SH-SY5Y (cell line): ENCODE data around the gene ZCCHC14.

Experiments used
- GATA2 ChIP-seq: IDR thresholded peaks from 2 replicates; pipeline ENCODE4 v1.6.1; 2011; ENCODE audit warnings: mild to moderate bottlenecking, low read depth, low read length
- GATA3 ChIP-seq: IDR thresholded peaks from 2 replicates; pipeline ENCODE4 v1.6.1; 2011; ENCODE audit warnings: low read depth, mild to moderate bottlenecking, low read length, moderate library complexity

The ZCCHC14 gene

DNA sequence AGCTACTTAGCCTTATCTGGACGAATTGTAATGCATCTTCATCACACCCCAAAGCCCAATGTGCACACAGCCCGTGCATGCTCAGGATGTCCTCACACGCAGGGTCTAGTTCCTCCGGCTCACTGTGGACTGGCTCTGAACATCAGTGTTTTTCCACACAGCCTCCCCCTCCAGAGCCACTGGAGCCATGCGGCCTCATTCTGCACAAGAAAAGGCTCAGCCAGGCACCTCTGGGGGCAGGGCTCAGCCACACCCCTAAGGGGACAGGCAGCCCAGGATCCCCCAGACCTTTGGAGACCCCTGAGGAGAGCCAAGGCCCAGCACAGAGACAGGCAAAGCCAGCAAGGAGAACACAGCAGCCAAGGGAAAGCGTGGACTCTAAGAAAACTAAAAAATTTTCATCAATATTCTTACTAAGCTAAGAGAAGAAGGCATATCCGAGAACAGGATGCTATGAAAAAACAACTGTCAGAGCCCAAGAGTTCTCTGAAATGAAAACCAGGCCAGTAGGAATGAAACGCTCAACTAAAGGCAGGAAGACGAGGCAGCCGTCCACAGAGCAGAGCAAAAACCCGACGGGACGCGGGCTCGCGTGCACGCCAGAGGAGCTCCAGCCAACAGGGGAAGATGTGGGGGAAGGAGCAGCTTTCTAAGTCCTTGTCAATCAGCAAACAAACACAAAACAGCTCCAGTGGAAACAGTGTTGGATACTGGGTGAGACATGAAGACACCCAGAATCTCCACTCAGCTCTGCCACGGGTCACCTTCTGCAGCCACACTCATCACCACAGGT is 66.2 kb downstream of the ZCCHC14 start:
- TF ChIP-seq GATA3, result no peak

DNA sequence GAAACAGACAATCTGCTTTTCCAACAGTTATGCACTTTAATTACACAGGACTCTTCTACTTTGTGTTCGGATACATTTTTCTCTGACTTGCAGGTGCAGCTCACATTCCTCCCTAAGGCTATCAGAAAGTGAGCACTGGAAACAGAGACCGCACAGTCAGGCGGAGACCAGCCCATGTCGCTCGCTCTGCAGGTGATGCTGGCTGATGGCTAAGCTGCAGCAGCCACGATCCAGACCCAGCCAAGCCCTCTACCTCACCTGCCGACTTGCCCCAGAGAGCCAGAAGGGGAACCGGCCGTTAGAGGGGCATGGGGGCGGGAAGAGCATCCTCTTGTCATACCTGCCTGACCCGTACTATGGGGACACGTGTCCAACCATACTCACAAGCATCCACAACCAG is 66.9 kb downstream of the ZCCHC14 start:
- no peak for TF ChIP-seq GATA3
- no peak for TF ChIP-seq GATA2

DNA sequence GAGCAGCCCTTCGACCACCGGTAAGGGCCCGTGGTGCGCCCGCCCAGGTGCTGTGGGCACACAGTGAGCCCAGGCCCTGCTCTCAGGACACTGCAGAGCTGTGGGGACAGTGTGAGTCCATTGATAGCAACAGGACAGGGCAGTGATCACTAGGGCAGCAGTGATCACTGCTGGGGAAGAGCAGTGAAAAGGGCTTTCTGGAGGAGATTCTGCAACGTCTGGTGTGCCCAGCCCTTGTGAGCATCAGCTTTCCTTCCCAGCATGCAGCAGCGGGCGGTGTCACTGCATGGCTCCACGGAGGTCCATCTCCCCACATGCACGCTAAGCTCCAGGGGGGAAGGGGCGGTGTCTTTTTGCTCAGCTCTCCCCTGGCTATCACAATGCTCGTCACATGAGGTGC is 68.6 kb downstream of the ZCCHC14 start:
- TF ChIP-seq GATA2 (no peak), GATA3 (no peak)

DNA sequence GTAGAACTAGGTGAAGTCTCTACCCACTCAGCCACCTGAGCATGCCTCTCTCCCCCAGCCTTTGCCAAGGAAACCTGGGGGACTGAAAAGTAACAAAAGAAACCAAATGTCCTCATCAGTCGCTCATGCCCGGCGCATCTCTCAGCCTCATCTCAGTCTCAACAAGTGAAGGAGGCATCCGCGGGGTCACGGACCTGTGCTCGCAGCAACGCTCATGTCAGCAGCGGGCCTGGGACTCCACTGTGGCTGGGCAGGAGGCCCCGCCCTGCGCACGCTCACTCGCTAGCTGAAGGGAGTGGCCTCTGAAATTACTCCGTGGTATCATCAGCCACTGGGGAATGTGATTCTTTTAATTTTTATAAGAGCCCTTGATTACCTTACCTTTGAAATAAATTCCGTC is 69.4 kb downstream of the ZCCHC14 start:
- TF ChIP-seq GATA3 (no peak), GATA2 (no peak)

DNA sequence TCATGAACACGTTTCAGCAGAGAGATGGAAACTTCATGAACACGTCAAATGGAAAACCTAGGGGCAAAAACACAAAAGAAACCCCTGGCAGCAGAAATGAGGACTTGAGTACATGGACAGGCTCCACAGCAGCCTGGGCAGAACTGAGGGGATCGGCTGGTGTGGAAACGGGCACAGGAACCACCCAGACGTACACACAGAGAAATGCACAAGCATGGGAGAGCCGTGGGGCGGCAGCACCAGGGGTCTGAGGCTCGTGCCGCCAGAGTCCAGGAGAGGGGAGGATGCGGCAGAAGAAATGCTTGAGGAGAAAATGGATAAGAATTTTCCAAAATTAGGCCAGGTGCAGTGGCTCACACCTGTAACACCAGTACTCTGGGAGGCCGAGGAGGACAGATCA is 70.7 kb downstream of the ZCCHC14 start:
- TF ChIP-seq GATA2 (no peak), GATA3 (no peak)

DNA sequence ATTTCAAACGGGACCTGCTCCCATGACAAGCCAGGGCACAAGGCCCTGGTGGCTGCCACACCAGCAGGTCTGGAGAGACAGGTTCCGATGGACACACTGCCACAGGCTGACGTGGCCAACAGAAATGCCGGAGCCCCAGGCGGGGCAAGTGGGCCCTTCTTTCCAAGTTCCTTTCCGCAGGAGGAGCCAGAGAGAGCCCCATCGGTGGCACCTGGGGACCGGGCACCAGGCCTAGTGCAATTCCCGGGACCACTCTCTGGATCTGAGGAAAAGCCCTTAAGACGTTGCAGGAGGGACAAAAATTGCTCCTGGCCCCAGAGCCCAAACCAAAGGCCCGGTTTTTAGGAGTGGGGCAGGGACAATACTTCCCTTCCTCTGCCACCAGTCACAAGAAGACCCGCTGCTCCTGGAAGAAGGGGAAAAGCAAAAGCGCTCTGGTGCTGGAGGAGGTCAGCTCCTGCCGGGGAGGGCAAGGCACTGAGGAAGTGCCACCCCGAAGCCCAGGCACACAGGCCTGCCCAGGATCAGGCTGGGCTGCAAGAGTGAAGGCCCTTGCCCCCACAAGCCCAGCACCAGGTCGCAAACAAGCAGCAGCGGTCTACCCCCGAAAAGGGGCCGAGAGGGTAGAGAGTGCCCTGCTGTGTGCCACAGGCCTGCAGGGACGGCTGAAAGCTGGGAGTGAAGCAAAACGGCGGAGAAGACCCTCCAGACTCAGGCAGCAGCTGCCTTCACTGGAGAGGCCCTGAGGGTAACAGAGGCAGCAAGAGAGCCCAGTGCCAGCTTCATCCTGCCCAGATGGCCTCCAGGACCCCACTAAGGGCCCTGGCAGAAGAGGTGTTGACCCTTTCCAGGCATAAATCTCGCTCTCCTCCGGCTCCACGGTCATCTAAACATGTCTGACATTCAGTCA is 71.6 kb downstream of the ZCCHC14 start:
- TF ChIP-seq GATA2 (no peak), GATA3 (no peak)

DNA sequence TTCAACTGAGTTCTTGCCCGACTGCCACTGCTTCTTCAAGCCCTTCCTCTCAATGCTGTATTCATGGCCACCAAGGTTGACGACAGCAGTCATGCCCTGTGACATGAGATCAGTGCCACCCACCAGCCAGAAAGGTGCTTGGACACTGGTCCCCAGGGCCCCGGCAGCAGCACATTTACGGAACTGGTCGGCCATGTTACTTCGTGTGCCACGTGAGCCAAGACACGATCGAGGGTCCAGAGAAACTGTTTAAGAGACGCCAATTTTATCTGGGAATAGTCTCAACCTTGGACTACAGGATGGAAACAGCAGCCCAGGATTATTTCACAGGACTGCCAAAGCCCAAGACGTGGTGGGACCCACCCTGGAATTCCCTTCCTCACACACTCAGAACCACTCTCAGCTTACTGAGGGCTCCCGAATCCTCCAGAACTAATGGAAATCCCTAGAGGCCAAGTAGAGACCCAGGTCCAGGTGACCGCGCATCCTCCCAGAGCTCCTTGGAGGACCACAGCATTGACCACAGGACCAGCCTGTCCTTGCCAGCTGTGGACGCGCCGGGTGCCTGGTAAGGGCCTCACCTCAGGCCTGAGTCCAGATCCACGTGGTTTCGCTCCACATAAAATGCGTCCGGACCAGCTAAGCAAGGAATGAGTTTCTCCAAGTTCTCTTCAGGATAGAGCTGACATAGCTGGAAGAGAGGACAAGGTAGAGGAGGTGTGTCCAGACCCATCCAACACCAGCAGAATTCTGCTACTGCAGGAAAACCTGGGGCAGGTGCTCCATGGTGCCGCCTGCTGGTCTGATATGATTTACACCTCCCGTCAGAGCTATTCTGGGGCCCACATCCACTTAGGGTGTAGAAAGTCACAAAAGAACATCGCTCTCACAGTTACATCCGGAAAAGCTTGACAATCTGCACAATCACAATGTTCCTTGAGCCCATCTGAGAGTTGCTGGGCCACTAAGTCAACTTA is 72.5 kb downstream of the ZCCHC14 start:
- TF ChIP-seq GATA2 (no peak), GATA3 (no peak)

DNA sequence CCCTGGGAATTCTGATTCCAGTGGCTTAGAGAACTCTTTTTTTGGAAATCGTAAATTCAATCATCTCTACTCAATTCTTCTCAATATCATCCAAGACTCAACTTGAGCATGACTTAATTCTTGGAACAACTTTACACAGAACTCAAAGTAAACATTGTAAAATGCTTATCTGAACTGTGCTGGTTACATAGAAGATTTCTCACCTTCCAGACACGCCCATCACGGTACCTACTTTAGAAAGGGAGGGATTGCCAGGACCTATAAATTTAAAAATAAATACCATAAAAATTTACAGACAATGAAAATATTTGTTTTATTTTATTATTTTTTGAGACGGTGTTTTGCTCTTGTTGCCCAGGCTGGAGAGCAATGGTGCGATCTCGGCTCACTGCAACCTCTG is 74.2 kb downstream of the ZCCHC14 start:
- no peak for TF ChIP-seq GATA2
- TF ChIP-seq GATA3, result no peak

DNA sequence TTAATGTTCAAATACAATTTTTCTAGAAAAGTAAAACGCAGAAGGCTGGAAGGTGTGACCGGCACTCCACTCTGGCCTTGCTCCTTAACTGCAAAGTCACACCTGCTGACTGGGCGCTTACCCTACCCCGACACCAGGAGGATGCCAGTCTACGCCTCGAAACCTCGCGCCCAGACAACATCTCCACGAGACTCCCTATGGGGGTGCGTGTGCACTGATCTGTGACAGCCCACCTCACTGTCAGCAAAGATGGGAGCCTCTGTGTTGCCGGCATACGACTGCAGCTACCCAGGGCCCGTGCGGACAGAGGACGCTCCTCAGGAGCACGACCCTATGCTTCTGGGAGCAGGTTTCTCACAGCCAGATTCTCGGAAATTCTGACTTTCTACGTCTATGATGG is 74.6 kb downstream of the ZCCHC14 start:
- no peak for TF ChIP-seq GATA2
- no peak for TF ChIP-seq GATA3

DNA sequence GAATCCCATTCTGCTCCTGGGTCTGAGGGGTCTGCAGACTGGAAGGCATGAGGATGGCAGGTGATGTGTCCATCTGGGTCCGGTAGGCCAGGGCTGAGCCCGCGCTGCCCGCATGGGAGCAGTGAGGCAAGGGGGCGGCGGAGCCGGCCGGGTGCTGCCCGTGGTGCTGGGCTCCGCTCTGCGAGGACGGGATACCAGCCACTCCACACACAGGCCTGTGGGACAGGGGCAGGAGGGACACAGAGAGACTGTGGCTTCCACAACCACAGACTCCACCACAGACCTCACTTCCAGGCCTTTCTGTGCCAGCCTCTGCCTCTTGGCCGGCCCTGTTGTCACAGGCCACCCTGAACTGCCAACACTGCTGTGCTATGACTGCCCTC is 75.3 kb downstream of the ZCCHC14 start:
- TF ChIP-seq GATA3 (no peak), GATA2 (no peak)

DNA sequence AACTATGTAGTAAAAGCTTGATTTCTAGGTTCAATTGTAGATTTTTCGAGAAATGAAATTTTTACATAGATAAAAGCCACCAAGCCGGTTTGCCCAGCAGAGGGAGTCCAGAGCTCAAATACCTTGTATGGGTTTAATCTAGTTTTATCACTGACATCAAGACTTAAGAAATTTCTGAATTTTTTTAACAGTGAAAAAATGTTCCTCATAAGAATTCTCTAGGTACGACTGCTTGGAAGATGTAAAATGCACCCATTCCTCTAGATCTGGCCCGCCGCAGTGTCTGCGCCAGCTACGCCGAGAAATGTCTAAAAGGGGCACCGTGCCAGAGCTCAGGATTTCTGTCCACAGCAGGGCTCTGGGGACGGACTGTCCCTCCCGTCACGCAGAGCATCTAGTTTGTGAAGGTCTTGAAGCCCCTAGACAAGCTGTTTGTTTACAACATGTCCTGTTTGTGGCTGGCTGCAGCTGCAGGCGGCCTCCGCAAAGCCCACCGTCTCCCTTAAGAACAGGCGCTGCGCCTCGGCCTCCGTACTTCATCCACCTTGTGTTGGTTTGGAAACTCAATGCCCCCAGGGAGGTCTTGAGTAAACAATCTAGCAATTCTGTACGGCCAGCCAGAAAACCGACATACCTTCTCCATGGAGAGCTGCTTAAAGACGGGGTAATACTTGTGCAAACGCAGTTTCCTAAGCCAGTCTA is 75.8 kb downstream of the ZCCHC14 start:
- TF ChIP-seq GATA2 (0 out of 2 replicates have a peak, but pooled peaks have one; percentile 5), GATA3 (no peak)

DNA sequence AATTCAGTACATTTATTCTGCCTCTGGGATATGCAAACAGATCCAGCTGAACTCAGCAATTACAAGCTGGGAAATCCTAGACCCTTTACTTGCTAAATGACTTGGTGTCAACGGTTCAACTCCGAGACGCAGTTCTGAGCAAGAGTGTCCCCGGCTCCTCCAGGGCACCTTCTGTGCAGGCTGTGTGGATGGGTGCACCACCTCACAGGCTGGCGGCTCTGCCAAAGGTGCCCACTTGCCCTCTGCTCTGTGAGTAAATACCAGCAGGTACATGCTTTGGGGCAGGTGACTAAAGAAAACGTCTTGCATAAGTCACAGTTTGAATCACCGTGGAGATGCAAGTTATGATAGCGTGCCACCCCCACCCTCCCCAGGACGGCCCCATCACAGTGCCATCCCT is 77.4 kb downstream of the ZCCHC14 start:
- TF ChIP-seq GATA3 (no peak), GATA2 (no peak)

DNA sequence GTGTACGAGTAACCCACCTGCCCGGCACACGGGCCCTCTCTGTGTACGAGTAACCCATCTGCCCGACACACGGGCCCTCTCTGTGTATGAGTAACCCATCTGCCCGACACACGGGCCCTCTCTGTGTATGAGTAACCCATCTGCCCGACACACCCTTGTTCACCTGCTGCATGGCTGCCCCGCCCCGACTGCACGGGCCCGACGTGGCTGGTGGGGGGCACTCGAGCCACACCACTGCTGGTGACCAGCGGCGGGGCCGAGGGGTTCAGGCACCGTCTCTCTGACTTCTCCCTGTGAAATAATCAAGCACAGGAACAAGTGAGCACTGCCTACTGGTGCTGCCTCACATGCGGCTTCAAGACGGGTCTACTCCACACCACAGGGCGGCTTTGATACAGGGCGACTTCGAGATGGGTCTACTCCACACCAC is 78.6 kb downstream of the ZCCHC14 start:
- TF ChIP-seq GATA3, result no peak
- no peak for TF ChIP-seq GATA2

DNA sequence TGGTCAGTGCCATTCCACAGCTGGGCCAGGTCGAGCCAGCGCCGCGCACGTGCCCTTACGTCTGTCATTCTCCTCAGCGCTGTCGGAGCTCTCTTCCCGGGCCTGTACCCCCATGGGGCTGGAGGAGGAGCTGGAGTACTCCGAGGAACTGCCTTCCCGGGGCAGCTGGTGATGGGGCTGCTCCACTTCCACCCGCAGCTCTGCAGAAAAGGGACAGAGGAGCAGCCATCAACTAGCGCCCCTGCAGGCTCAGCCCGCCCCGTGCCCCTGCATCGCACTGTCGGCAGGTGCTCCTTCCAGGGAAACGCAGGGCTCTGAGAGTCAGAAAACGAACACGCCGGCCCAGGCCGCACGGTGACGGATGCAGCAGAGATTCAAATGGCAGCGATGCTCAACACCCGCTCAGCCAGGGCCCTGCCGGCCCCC is 79.8 kb downstream of the ZCCHC14 start:
- TF ChIP-seq GATA3 (no peak), GATA2 (no peak)
